Nephron progenitor cell (in vitro differentiated cells): ENCODE results near the gene BICD1.

Source experiments
- DNase-seq: peaks from one replicate; pipeline ENCODE4 v3.0.0; 2021
- H3K27ac Mint-ChIP-seq: 2 replicates; pipeline ENCODE4 v1.8.0; 2021; ENCODE audit warnings: mild to moderate bottlenecking, moderate library complexity, mixed read lengths
- H3K27me3 Mint-ChIP-seq: 2 replicates; pipeline ENCODE4 v1.8.0; 2021; ENCODE audit warnings: mild to moderate bottlenecking, low read depth, mixed read lengths; ENCODE audit not compliant: poor library complexity
- H3K36me3 Mint-ChIP-seq: 2 replicates; pipeline ENCODE4 v1.8.0; 2021; ENCODE audit warnings: low read depth, mixed read lengths
- H3K4me1 Mint-ChIP-seq: 2 replicates; pipeline ENCODE4 v1.8.0; 2021; ENCODE audit warnings: mixed read lengths
- H3K4me3 Mint-ChIP-seq: 2 replicates; pipeline ENCODE4 v1.8.0; 2021; ENCODE audit warnings: mild to moderate bottlenecking, moderate library complexity, mixed read lengths
- H3K9me3 Mint-ChIP-seq: 2 replicates; pipeline ENCODE4 v1.8.0; 2021; ENCODE audit warnings: mild to moderate bottlenecking, moderate library complexity, mixed read lengths
- TF ChIP-seq, protein P1 (sequence below): fragments of 200-600 bp; sonication (generic); IDR thresholded peaks from 2 replicates; pipeline ENCODE4 v1.5.0; 2021; ENCODE audit warnings: antibody characterized with exemption

BICD1 gene

DNA sequence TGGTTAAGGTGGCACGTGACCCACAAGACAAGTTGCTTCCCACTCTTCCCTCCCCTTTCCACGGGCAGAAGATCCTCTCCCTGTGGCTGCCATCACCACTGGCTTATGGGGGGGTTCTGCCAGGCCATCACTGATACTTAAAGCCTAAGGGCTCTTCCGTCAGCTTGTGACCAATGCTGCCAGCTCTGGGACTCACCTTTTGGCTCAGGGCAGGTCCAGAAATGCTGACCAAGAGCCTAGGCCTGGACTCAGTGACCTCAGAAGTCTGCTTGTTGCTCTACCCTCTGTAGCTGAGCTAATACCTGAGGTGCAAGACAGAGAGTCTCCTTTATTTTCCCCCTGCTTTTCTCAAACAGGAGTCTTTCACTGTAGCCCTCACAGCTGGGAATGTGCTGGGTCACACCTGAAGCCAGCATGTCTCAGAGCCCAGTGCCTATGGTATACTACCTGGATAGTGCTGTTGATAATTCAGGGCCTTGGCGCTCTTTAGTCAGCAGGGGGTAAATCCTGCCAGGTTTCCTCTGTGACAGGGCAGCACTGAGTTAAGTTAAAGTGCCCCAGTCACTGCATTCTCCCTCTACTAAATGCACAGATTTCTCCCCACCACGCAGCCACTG is 312.4 kb downstream of the BICD1 start:
- DNase-seq: no peak
- no peak overlapping the region for H3K4me3 Mint-ChIP-seq
- H3K27me3 Mint-ChIP-seq: peaks cover 2% of the 10 kb centered on the region
- TF ChIP-seq, protein P1, sequence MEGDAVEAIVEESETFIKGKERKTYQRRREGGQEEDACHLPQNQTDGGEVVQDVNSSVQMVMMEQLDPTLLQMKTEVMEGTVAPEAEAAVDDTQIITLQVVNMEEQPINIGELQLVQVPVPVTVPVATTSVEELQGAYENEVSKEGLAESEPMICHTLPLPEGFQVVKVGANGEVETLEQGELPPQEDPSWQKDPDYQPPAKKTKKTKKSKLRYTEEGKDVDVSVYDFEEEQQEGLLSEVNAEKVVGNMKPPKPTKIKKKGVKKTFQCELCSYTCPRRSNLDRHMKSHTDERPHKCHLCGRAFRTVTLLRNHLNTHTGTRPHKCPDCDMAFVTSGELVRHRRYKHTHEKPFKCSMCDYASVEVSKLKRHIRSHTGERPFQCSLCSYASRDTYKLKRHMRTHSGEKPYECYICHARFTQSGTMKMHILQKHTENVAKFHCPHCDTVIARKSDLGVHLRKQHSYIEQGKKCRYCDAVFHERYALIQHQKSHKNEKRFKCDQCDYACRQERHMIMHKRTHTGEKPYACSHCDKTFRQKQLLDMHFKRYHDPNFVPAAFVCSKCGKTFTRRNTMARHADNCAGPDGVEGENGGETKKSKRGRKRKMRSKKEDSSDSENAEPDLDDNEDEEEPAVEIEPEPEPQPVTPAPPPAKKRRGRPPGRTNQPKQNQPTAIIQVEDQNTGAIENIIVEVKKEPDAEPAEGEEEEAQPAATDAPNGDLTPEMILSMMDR: no peak
- peaks cover 5% of the 10 kb centered on the region for H3K36me3 Mint-ChIP-seq
- H3K9me3 Mint-ChIP-seq: peaks cover 11% of the 10 kb centered on the region
- H3K27ac Mint-ChIP-seq: no peak overlapping the region
- H3K4me1 Mint-ChIP-seq: peaks cover 15% of the 10 kb centered on the region

DNA sequence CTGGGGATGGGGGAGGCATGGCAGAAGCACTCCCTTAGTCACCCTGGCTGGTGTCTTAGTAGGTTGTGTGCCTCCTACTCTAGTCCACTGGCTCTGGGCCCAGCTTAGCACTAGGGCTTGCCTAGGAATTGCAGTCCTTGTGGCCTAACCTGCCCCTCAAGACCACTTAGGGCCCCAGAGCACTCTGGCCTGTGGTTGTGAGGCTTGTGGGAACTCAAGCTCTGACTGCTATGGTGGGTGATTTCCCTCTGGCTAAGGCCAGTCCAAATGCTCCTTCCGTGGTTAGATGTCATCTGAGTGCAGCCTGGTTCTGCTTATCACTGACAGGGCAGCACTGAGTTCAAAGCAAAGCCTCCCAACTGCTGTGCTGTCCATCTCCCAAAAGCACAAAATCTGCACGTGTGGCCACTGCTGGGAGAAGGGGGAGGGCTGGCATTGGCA is 312.9 kb downstream of the BICD1 start:
- Mint-ChIP-seq H3K9me3 (peaks cover 16% of the 10 kb centered on the region), H3K4me3 (no peak overlapping the region), H3K27ac (no peak overlapping the region), H3K4me1 (peaks cover 15% of the 10 kb centered on the region), H3K36me3 (peaks cover 10% of the 10 kb centered on the region), H3K27me3 (peaks cover under 1% of the 10 kb centered on the region)
- TF ChIP-seq, protein P1: no peak
- DNase-seq: no peak

- H3K4me3 Mint-ChIP-seq: no peak overlapping the region
Measured at GRCh38 chr12:32420356-32420755, 313.7 kb downstream of the BICD1 start.

GRCh38 chr12:32423559-32423958 is 316.9 kb downstream of the BICD1 start:
- TF ChIP-seq, protein P1: no peak
- peaks cover 37% of the 10 kb centered on the region for H3K36me3 Mint-ChIP-seq
- peaks cover 5% of the 10 kb centered on the region for H3K27me3 Mint-ChIP-seq
- H3K4me3 Mint-ChIP-seq: no peak overlapping the region
- no peak overlapping the region for H3K27ac Mint-ChIP-seq
- no peak for DNase-seq
- peaks cover 15% of the 10 kb centered on the region for H3K4me1 Mint-ChIP-seq
- peaks cover 56% of the 10 kb centered on the region for H3K9me3 Mint-ChIP-seq

More at GRCh38 chr12:32420356-32420755, 313.7 kb downstream of the BICD1 start:
- H3K9me3 Mint-ChIP-seq: peaks cover 24% of the 10 kb centered on the region
- TF ChIP-seq, protein P1: no peak
- H3K4me1 Mint-ChIP-seq: peaks cover 15% of the 10 kb centered on the region
- DNase-seq: no peak
- H3K27ac Mint-ChIP-seq: peak overlapping the region; percentile 58
- no peaks in the 10 kb centered on the region for H3K27me3 Mint-ChIP-seq
- peaks cover 16% of the 10 kb centered on the region for H3K36me3 Mint-ChIP-seq

- no peak for DNase-seq
- TF ChIP-seq, protein P1: no peak
- Mint-ChIP-seq H3K27me3 (peaks cover 7% of the 10 kb centered on the region), H3K9me3 (peaks cover 39% of the 10 kb centered on the region), H3K4me1 (peaks cover 6% of the 10 kb centered on the region), H3K36me3 (peaks cover 23% of the 10 kb centered on the region), H3K4me3 (no peak overlapping the region), H3K27ac (peak overlapping the region; percentile 48)
Measured at GRCh38 chr12:32431025-32431424, 324.4 kb downstream of the BICD1 start.
